A549 (cell line): ENCODE measurements around the gene PIP4K2B.

Experiments
- BCL3 ChIP-seq: fragments of >200 bp; sonication (Bioruptor Twin); formaldehyde crosslinking; IDR thresholded peaks from 3 replicates; pipeline ENCODE4 v1.6.1; 2016
- CHD2 ChIP-seq: fragments of 150-350 bp; IDR thresholded peaks from 2 replicates; pipeline ENCODE4 v1.6.1; 2014; ENCODE audit warnings: low read length; ENCODE audit not compliant: partially characterized antibody
- CTCF ChIP-seq: fragments of >200 bp; sonication (Bioruptor Twin); formaldehyde crosslinking; IDR thresholded peaks from 3 replicates; pipeline ENCODE4 v1.5.1; 2016
- EHMT2 ChIP-seq: fragments of 200-600 bp; sonication (generic); IDR thresholded peaks from 2 replicates; pipeline ENCODE4 v1.6.1; 2016; ENCODE audit warnings: antibody characterized with exemption, low read depth, mild to moderate bottlenecking, moderate library complexity
- EP300 ChIP-seq, 2 experiments: fragments of >200 bp; sonication (Bioruptor Twin); formaldehyde crosslinking; IDR thresholded peaks; 2 replicates in 1 of 2; 3 replicates in 1 of 2; pipeline ENCODE4 v1.6.1; 2016 to 2017
- ESRRA ChIP-seq: fragments of 150-350 bp; IDR thresholded peaks from 2 replicates; pipeline ENCODE4 v1.6.1; 2014; ENCODE audit warnings: mild to moderate bottlenecking, low read length, borderline replicate concordance
- HES2 ChIP-seq: fragments of >200 bp; sonication (Bioruptor Twin); formaldehyde crosslinking; IDR thresholded peaks from 2 replicates; pipeline ENCODE4 v1.6.1; 2016
- JUN ChIP-seq, 2 experiments: fragments of >200 bp; sonication (Bioruptor Twin); formaldehyde crosslinking; IDR thresholded peaks; 2 replicates in 1 of 2; 3 replicates in 1 of 2; pipeline ENCODE4 v1.6.1; 2016 to 2017
- POLR2A ChIP-seq: IDR thresholded peaks from 2 replicates; pipeline ENCODE4 v1.6.1; 2012; ENCODE audit warnings: mild to moderate bottlenecking, low read length
- RAD21 ChIP-seq, 2 experiments: fragments of >200 bp in 1 of 2; sonication (Bioruptor Twin) in 1 of 2; formaldehyde crosslinking in 1 of 2; IDR thresholded peaks in 1 of 2; conservative IDR thresholded peaks in 1 of 2; 2 replicates in 1 of 2; 3 replicates in 1 of 2; pipeline ENCODE4 v1.6.1; 2012 to 2018; ENCODE audit warnings: inconsistent platforms in 1 of 2
- REST ChIP-seq: fragments of 200-600 bp; sonication (generic); IDR thresholded peaks from 2 replicates; pipeline ENCODE4 v1.6.1; 2016; ENCODE audit warnings: antibody characterized with exemption, mild to moderate bottlenecking, moderate library complexity
- RNF2 ChIP-seq: fragments of 200-600 bp; sonication (generic); IDR thresholded peaks from 2 replicates; pipeline ENCODE4 v1.6.1; 2016; ENCODE audit warnings: low read depth, mild to moderate bottlenecking, antibody characterized with exemption, moderate library complexity, borderline replicate concordance

- no peak for TF ChIP-seq RAD21 (conservative IDR thresholded peaks at IDR 0.05 in 1 of 2, IDR thresholded peaks at IDR 0.05 in 1 of 2)
- no peak for TF ChIP-seq CTCF
- TF ChIP-seq EP300 (IDR thresholded peaks at IDR 0.05) = no peak
- no peak for TF ChIP-seq RNF2
- TF ChIP-seq ESRRA = no peak
- TF ChIP-seq CHD2 = no peak
- no peak for TF ChIP-seq REST
- no peak for TF ChIP-seq BCL3
- no peak for TF ChIP-seq POLR2A
- TF ChIP-seq HES2 = no peak
- TF ChIP-seq JUN (IDR thresholded peaks at IDR 0.05) = no peak
- TF ChIP-seq EHMT2 = no peak
Observed at GRCh38 chr17:38724337-38724988, 74.9 kb downstream of the PIP4K2B start.
